ENCODE measurements around the gene RAD18.

Gene RAD18

GRCh38 chr3:8884630-8885290 is 78.5 kb downstream of the RAD18 start:
- Mint-ChIP-seq H3K36me3 (peaks cover 44% of the 10 kb centered on the region), H3K27ac (no peak overlapping the region), H3K4me1 (ENCODE audit: low read depth) (no peaks in the 10 kb centered on the region), H3K9me3 (ENCODE audit: low read depth) (peaks cover 4% of the 10 kb centered on the region), H3K27me3 (no peaks in the 10 kb centered on the region), H3K4me3 (no peak overlapping the region)

- no peaks in the 10 kb centered on the region for H3K4me1 Mint-ChIP-seq (ENCODE audit: low read depth)
- no peak overlapping the region for H3K27ac Mint-ChIP-seq
- peaks cover 4% of the 10 kb centered on the region for H3K9me3 Mint-ChIP-seq (ENCODE audit: low read depth)
- H3K27me3 Mint-ChIP-seq: no peaks in the 10 kb centered on the region
- H3K36me3 Mint-ChIP-seq: peaks cover 45% of the 10 kb centered on the region
- H3K4me3 Mint-ChIP-seq: no peak overlapping the region
Observed at GRCh38 chr3:8882642-8883041, 80.6 kb downstream of the RAD18 start.

DNA sequence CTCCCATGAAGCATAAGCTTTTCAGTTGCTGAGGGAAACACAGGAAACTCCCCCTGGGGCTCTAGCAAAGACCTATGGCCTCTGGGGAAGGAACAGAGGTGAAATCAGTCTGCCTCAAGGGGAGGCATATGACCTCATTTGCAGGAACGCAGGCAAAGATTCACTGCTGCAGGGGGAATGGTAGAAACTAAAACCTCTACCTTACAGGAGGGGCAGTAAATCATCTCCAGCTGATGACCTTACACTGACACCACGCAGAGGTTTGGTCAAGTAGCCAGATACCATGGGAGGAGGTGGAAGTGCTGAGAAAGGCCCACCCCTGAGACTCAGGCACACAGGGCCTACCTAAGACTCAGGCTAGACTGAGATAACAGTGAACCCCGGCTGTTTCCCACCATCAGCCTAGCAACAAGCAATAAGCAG is 81.1 kb downstream of the RAD18 start:
- Mint-ChIP-seq H3K4me3 (no peak overlapping the region), H3K4me1 (ENCODE audit: low read depth) (no peaks in the 10 kb centered on the region), H3K27me3 (no peaks in the 10 kb centered on the region), H3K36me3 (peaks cover 47% of the 10 kb centered on the region), H3K27ac (no peak overlapping the region), H3K9me3 (ENCODE audit: low read depth) (peaks cover 4% of the 10 kb centered on the region)

DNA sequence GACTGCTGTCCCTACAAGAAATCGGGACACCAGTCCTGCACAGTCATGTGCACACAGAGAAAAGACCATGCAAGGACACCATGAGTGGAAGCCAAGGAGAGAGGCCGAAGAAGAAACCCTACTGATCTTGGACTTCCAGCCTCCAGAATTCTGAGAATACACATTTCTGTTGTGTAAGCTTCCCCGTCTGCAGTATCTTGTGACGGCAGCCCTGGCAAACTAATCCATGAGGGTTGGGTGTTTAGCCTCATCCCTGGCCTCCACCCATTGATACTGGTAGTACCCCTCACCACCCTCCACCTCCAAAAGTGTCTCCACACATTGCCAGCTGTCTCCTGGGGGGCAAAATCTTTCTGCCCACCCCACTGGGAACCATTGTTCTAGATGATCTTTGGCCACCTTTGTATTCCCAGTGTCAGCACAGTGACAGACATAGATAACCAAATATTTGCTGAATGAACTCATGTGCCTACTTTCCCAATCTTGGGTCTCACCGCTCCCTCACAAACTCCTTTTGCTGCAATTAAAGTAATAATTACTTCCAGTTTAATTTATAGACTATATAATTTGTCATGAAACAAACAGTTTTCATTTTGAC is 83.8 kb downstream of the RAD18 start:
- Mint-ChIP-seq H3K4me1 (ENCODE audit: low read depth) (no peaks in the 10 kb centered on the region), H3K36me3 (peaks cover 29% of the 10 kb centered on the region), H3K27me3 (no peaks in the 10 kb centered on the region), H3K27ac (no peak overlapping the region), H3K4me3 (no peak overlapping the region), H3K9me3 (ENCODE audit: low read depth) (peaks cover under 1% of the 10 kb centered on the region)

- H3K4me3 Mint-ChIP-seq: no peak overlapping the region
- no peaks in the 10 kb centered on the region for H3K27me3 Mint-ChIP-seq
- H3K4me1 Mint-ChIP-seq (ENCODE audit: low read depth): no peaks in the 10 kb centered on the region
- H3K9me3 Mint-ChIP-seq (ENCODE audit: low read depth): no peaks in the 10 kb centered on the region
- peaks cover 15% of the 10 kb centered on the region for H3K36me3 Mint-ChIP-seq
- H3K27ac Mint-ChIP-seq: no peak overlapping the region
Observed at GRCh38 chr3:8875836-8876235, 87.4 kb downstream of the RAD18 start.

GRCh38 chr3:8873740-8874139 is 89.5 kb downstream of the RAD18 start:
- no peak overlapping the region for H3K4me3 Mint-ChIP-seq
- H3K27ac Mint-ChIP-seq: no peak overlapping the region
- no peaks in the 10 kb centered on the region for H3K9me3 Mint-ChIP-seq (ENCODE audit: low read depth)
- no peaks in the 10 kb centered on the region for H3K4me1 Mint-ChIP-seq (ENCODE audit: low read depth)
- no peaks in the 10 kb centered on the region for H3K27me3 Mint-ChIP-seq
- H3K36me3 Mint-ChIP-seq: peaks cover 11% of the 10 kb centered on the region

DNA sequence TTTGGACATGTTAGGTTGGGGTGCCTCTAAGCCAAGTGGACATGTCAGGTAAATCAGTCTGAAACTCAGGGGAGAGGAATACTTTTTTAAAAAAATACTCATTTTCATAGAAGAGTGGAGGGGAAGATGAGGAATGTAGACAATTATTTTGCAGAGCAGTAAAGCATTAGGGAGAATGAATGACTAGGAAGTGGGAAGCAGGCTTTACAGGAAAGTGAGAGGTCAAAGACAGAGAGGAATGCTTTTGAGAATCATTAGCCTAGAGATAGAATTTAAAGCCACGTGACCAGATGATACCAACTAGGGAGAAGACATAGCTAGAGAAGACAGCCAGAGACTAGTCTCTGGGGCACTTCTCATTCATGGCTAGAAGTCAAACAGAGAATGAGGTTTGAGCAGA is 91.0 kb downstream of the RAD18 start:
- no peak overlapping the region for H3K27ac Mint-ChIP-seq
- no peaks in the 10 kb centered on the region for H3K9me3 Mint-ChIP-seq (ENCODE audit: low read depth)
- H3K36me3 Mint-ChIP-seq: peaks cover 5% of the 10 kb centered on the region
- H3K27me3 Mint-ChIP-seq: no peaks in the 10 kb centered on the region
- H3K4me3 Mint-ChIP-seq: no peak overlapping the region
- H3K4me1 Mint-ChIP-seq (ENCODE audit: low read depth): no peaks in the 10 kb centered on the region

DNA sequence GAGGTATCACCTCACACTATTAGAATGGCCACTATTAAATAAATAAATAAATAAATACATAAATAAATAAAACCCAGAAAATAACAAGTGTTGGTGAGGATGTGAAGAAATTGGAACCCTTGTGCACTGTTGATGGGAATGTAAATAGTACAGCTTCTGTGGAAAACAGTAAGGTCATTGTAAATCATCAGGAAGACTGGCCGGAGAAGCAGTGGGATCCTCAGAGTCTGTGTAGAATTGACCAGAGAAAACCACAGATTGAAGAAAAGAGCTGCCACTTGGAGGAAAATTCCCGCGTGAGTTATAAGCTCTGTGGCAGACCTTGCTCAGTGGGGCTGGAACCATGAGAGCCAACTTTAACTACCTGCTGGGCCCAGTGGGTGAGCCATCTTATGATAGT is 92.0 kb downstream of the RAD18 start:
- Mint-ChIP-seq H3K4me1 (ENCODE audit: low read depth) (no peaks in the 10 kb centered on the region), H3K27me3 (no peaks in the 10 kb centered on the region), H3K9me3 (ENCODE audit: low read depth) (no peaks in the 10 kb centered on the region), H3K27ac (no peak overlapping the region), H3K36me3 (peaks cover 9% of the 10 kb centered on the region), H3K4me3 (no peak overlapping the region)

GRCh38 chr3:8870134-8870533 is 93.1 kb downstream of the RAD18 start:
- no peak overlapping the region for H3K27ac Mint-ChIP-seq
- H3K27me3 Mint-ChIP-seq: no peaks in the 10 kb centered on the region
- peaks cover 9% of the 10 kb centered on the region for H3K36me3 Mint-ChIP-seq
- H3K9me3 Mint-ChIP-seq (ENCODE audit: low read depth): no peaks in the 10 kb centered on the region
- no peaks in the 10 kb centered on the region for H3K4me1 Mint-ChIP-seq (ENCODE audit: low read depth)
- no peak overlapping the region for H3K4me3 Mint-ChIP-seq

DNA sequence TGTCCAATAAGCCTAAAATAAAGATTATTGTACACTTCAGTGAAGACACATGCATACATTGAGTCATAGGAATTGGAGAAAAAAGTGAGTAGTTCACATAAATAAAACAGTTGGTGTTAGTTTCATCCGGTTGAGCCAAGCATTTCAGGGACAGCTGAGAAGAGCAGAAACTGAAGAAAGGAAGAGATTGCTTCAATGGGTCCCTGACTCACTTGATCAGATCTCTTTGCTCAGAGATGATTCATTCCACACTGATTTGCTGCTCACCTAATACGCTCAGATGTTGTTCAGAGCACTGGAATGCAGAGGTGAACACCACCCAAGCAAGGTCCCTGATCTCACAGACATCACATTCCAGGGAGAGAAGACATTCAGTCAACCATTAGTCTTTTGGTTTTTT is 93.7 kb downstream of the RAD18 start:
- peaks cover 9% of the 10 kb centered on the region for H3K36me3 Mint-ChIP-seq
- no peaks in the 10 kb centered on the region for H3K4me1 Mint-ChIP-seq (ENCODE audit: low read depth)

DNA sequence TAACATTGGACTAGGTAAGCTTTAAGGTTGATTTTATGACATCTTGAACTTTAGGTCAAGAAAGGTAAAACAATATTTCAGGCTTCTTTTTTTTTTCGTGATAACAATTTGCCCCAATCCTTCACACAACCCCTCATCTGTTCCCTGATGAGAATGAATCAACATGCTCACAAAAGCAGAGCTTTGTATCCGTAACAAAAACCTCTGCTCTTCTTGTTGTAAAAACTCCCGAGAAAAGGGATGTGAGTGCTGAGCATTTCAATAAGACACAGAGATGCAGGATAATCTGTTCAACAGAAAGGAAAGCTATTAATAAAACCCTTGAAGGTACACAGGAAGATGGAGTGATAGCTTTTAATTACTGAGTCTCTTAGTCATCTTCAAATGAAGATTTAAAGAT is 94.3 kb downstream of the RAD18 start:
- H3K27ac Mint-ChIP-seq: no peak overlapping the region
- no peaks in the 10 kb centered on the region for H3K4me1 Mint-ChIP-seq (ENCODE audit: low read depth)
- no peaks in the 10 kb centered on the region for H3K27me3 Mint-ChIP-seq
- H3K9me3 Mint-ChIP-seq (ENCODE audit: low read depth): no peaks in the 10 kb centered on the region
- no peak overlapping the region for H3K4me3 Mint-ChIP-seq
- H3K36me3 Mint-ChIP-seq: peaks cover 9% of the 10 kb centered on the region

More for the DNA sequence above, 93.7 kb downstream of the RAD18 start:
- no peak overlapping the region for H3K4me3 Mint-ChIP-seq
- no peaks in the 10 kb centered on the region for H3K9me3 Mint-ChIP-seq (ENCODE audit: low read depth)
- no peak overlapping the region for H3K27ac Mint-ChIP-seq
- no peaks in the 10 kb centered on the region for H3K27me3 Mint-ChIP-seq

DNA sequence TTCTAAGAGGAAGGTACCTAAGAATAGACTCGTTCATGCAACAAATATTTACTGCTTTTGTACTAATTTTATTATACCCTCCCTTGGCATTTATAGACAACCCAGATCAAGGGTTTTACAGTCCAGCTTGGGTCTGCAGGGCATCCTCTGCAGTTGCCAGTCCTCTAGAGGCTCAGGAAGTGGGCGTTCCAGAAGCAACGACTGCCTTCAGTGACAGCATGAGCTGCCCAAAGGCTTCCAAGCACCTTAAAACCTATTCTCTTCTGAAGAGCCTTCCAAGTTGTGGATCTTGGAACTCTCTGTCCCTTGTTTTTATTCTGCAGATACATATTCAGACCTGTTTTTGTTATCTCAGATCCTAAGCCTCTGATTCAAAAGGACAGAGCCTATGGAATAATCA is 95.6 kb downstream of the RAD18 start:
- no peaks in the 10 kb centered on the region for H3K9me3 Mint-ChIP-seq (ENCODE audit: low read depth)
- H3K27me3 Mint-ChIP-seq: no peaks in the 10 kb centered on the region
- no peak overlapping the region for H3K27ac Mint-ChIP-seq
- peaks cover 9% of the 10 kb centered on the region for H3K36me3 Mint-ChIP-seq
- H3K4me3 Mint-ChIP-seq: no peak overlapping the region
- no peaks in the 10 kb centered on the region for H3K4me1 Mint-ChIP-seq (ENCODE audit: low read depth)

DNA sequence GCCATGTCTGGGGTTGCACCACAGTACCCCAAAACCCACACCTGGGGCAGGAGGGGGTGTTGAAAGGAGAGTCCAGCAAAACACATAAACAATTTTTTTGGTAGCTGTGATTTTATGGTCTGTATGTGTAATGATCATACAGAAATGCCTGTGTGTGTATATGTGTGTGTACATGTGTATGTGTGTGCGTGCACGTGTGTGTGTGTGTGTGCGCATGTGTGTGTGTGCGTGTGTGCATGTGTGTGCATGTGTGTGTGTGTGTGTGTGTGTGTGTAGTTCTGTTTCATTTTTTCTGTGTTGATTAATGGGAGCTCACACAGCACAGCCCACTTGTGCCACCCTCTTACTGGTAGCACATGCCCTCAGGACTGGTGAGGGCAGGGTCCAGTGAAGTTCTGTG is 97.6 kb downstream of the RAD18 start:
- H3K27me3 Mint-ChIP-seq: no peaks in the 10 kb centered on the region
- no peak overlapping the region for H3K4me3 Mint-ChIP-seq
- peaks cover 9% of the 10 kb centered on the region for H3K36me3 Mint-ChIP-seq
- no peaks in the 10 kb centered on the region for H3K4me1 Mint-ChIP-seq (ENCODE audit: low read depth)
- no peak overlapping the region for H3K27ac Mint-ChIP-seq
- H3K9me3 Mint-ChIP-seq (ENCODE audit: low read depth): no peaks in the 10 kb centered on the region

GRCh38 chr3:8864402-8865350 is 98.6 kb downstream of the RAD18 start:
- no peaks in the 10 kb centered on the region for H3K4me1 Mint-ChIP-seq (ENCODE audit: low read depth)
- H3K27me3 Mint-ChIP-seq: no peaks in the 10 kb centered on the region
- H3K9me3 Mint-ChIP-seq (ENCODE audit: low read depth): no peaks in the 10 kb centered on the region
- H3K4me3 Mint-ChIP-seq: no peak overlapping the region
- no peak overlapping the region for H3K27ac Mint-ChIP-seq
- H3K36me3 Mint-ChIP-seq: peaks cover 4% of the 10 kb centered on the region

GRCh38 chr3:8863891-8864290 is 99.4 kb downstream of the RAD18 start:
- Mint-ChIP-seq H3K36me3 (peaks cover 4% of the 10 kb centered on the region), H3K4me3 (no peak overlapping the region), H3K27me3 (no peaks in the 10 kb centered on the region), H3K4me1 (ENCODE audit: low read depth) (no peaks in the 10 kb centered on the region), H3K27ac (no peak overlapping the region), H3K9me3 (ENCODE audit: low read depth) (no peaks in the 10 kb centered on the region)
